HL-60/S4 (cell line): ENCODE measurements around the gene ITLN1.

Source experiments
- in situ Hi-C: fragments of 300-500 bp; cut with MboI; formaldehyde crosslinking; loops from 2 replicates; pipeline ENCODE4 v1.14.3; 2022; ENCODE audit warnings: low sequenced_read_pairs

The ITLN1 gene

GRCh38 chr1:160858507-160858906 is 26.5 kb downstream of the ITLN1 start:
- in situ Hi-C loops: no loop called here

- in situ Hi-C loops: no loop called here
Measured at GRCh38 chr1:160858097-160858496, 26.9 kb downstream of the ITLN1 start.

GRCh38 chr1:160855181-160855981 is 29.6 kb downstream of the ITLN1 start:
- in situ Hi-C loops: no loop called here

- in situ Hi-C loops: no loop called here
Measured at GRCh38 chr1:160853754-160854153, 31.2 kb downstream of the ITLN1 start.

GRCh38 chr1:160853014-160853413 is 32.0 kb downstream of the ITLN1 start:
- in situ Hi-C loops: no loop called here

- in situ Hi-C loops: no loop called here
Measured at GRCh38 chr1:160850993-160851392, 34.0 kb downstream of the ITLN1 start.

- in situ Hi-C loops: no loop called here
Measured at GRCh38 chr1:160850541-160850940, 34.4 kb downstream of the ITLN1 start.

GRCh38 chr1:160846281-160846680 is 38.7 kb downstream of the ITLN1 start:
- in situ Hi-C loops: no loop called here

GRCh38 chr1:160844447-160845232 is 40.3 kb downstream of the ITLN1 start:
- in situ Hi-C loops: no loop called here

- in situ Hi-C loops: no loop called here
Measured at GRCh38 chr1:160841079-160841478, 43.9 kb downstream of the ITLN1 start.

- in situ Hi-C loops: no loop called here
Measured at GRCh38 chr1:160839746-160840145, 45.2 kb downstream of the ITLN1 start.

- in situ Hi-C loops: no loop called here
Measured at GRCh38 chr1:160838888-160839287, 46.1 kb downstream of the ITLN1 start.

GRCh38 chr1:160837558-160838205 is 47.3 kb downstream of the ITLN1 start:
- in situ Hi-C loops: no loop called here

- in situ Hi-C loops: no loop called here
Measured at GRCh38 chr1:160836981-160837557, 47.9 kb downstream of the ITLN1 start.

- in situ Hi-C loops: no loop called here
Measured at GRCh38 chr1:160836561-160836960, 48.4 kb downstream of the ITLN1 start.

GRCh38 chr1:160835751-160836150 is 49.2 kb downstream of the ITLN1 start:
- in situ Hi-C loops: no loop called here

GRCh38 chr1:160834945-160835565 is 49.9 kb downstream of the ITLN1 start:
- in situ Hi-C loops: loop anchor here (5.0 kb wide), 1 partner anchor 117 kb away; the partner anchor contains the start of gene ITLN2

GRCh38 chr1:160830321-160831153 is 54.4 kb downstream of the ITLN1 start:
- in situ Hi-C loops: loop anchor here (5.0 kb wide), 1 partner anchor 122 kb away; the partner anchor contains the start of gene ITLN2

GRCh38 chr1:160829766-160830165 is 55.2 kb downstream of the ITLN1 start:
- in situ Hi-C loops: loop anchor here (5.0 kb wide), 1 partner anchor 123 kb away; the partner anchor contains the start of gene ITLN2

GRCh38 chr1:160827418-160827817 is 57.6 kb downstream of the ITLN1 start:
- in situ Hi-C loops: no loop called here
